GM10847 (cell line): ENCODE data around the gene ITPRID2.

Experiments used
- POLR2A ChIP-seq: IDR thresholded peaks from 2 replicates; pipeline ENCODE4 v1.6.1; 2011; ENCODE audit not compliant: insufficient read length; ENCODE audit errors: extremely low read depth

ITPRID2 gene

DNA sequence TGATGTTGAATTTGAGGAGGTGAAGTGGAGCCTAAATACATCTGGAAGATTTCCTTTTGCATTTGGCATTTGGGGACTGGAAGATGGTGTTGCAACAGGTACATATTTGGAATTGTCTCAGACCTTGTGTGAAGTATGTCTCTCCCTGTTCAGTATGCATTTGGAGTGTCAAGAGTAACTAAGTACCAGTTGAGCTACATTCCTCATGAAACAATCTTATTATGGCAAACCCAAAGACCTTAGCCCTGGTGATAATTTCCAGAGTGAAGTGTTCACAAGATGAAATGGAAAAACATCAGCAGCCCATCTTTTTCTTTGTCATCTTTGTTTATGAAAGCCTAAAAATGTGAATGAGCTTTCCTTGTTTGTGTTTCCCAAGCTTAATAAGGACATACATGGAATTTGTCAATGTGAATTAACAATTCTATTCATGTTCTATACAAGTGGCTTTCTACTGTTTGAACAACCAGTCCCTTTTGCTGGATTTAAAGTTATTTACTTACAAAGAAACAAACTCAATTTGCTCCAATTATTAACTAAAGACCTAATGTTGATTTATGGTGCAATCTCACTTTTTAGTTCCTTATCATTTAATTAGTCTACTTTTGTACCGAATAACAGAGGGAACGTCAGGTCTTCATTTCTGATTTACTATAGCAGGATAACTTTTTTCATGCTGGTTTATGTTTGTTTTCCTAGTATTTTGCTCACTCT, 52.0 kb downstream of the ITPRID2 start:
- TF ChIP-seq POLR2A: no peak

DNA sequence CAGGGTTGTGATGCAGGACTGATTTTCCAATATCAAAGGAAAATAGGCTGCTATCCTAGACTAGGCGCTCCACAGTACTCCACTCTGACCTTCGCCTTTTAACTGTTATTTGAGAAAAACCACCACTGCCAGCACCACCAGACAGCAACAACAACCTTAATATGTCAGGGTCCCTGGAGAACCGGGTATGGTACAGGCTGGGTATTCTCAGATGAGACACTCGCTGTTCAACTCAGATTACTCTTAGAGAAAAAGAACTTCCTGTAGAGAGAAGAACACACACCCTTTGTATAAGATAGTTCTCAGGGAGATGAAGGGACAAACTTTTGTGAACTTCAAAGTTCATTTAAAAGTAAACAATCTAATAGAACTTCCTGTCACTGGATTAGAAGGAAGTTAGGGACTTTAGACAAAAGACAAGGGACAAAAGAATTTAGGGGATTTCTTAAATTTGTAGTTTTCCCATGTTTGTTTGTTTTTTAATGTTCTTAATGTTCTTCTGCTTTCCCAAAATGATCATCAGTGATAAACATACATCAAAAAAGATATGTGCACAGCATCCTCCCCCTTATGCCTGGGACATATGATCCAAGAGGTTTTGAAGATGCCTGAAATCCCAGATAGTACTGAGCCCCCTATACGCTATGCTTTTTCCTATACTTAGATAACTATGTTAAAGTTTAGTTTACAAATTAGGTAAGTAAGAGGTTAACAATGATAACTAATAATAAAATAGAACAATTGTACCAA, 52.8 kb downstream of the ITPRID2 start:
- no peak for TF ChIP-seq POLR2A

DNA sequence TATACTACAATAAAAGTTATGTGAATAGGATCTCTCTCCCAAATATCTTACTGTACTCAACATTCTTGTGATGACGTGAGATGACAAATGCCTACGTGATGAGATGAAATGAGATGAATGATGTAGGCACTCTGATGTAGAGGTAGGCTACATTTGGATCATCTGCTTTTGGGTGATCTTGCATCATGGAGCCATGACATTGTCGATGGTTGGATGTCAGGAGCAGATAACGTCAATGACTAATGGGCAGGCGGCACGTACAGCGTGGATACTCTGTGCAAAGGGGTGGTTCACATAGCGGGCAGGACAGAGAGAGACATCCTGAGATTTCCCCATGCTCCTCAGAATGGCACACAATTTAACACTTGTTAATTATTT, 53.4 kb downstream of the ITPRID2 start:
- TF ChIP-seq POLR2A: no peak

DNA sequence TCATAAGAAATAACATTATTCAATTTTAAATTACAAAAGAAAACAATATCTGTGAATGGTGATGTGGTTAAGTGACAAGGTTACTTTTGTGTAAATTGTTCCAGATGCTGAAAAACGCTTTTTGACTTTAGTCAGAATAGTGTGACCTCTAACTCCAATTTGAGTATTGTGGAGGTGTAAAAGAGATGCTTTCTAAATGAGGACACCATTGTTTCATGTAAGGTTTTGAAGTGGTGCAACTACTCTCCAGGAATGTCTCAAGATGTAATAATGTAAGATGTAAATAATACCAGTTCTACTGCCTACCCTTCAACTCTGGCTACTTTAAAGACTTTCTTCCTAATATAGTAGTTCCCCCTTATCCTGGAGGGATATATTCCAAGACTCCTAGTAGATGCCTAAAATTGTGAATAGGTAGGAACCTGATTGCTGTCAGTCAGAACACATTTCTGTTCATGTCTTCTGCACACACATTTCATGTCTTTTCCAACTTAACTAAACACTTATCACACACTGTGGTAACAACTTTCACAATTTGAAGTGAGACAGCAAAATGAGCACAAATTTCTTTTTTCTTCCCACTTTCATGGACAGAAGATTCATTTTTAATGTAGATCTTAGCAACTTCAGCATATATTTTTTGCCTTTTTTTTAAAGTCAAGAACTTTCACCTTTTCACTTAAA, 55.1 kb downstream of the ITPRID2 start:
- no peak for TF ChIP-seq POLR2A

DNA sequence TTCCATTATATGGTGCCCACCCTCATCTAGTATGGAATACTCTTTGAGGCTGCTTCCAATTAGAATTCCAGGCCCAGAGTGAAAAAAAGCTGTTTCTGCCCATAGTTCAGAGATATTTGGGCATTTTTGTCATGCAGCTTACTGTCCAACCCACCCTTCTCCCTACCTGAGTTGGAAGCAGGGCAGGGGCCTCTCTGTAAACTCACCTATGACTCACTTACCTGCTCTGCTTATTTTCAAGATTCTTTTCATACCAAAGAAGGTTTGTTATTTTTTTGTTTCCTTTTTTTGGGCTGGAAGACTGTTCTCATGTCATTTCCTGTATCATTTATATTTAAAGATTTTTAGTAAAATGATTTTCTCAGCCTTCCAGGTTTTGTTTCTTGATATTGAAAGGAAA, 55.7 kb downstream of the ITPRID2 start:
- no peak for TF ChIP-seq POLR2A

DNA sequence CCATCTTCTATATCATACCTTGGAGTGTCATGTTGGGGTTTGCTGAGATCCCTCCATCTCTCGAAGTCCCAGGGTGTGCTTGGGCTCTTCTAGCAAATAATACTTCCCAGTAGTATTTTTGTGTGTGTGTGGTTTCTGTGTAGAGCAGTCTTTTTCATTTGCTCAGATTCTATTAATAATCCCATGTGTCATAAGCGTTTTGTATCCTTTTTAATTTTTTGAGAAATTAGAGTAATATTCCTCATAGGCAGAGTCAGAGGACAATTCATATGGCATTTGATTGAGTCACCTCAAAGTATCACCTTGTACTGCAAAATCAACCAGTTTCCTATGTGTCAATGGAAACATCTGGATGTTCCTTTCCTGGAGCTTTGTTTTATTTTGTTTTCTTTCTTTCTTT, 56.7 kb downstream of the ITPRID2 start:
- no peak for TF ChIP-seq POLR2A

DNA sequence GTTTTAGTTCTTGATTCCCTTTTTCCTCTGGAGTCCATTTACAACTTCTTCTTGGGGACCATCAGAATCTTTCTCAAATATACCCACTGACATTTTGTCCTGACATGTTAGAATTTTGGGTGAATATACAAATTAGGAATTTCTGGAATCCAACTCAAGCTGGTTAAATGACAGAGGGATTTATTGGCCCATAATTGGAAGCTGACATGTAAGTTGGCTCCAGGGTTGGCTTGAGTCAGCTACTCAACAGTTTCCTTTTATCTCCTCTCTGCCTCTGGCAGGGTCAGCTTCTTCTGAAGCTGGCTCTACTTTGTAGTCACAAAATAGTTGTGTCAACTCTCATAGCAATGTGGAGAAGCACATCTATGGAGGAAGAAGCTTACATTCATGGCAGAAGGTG, 57.5 kb downstream of the ITPRID2 start:
- TF ChIP-seq POLR2A: no peak

DNA sequence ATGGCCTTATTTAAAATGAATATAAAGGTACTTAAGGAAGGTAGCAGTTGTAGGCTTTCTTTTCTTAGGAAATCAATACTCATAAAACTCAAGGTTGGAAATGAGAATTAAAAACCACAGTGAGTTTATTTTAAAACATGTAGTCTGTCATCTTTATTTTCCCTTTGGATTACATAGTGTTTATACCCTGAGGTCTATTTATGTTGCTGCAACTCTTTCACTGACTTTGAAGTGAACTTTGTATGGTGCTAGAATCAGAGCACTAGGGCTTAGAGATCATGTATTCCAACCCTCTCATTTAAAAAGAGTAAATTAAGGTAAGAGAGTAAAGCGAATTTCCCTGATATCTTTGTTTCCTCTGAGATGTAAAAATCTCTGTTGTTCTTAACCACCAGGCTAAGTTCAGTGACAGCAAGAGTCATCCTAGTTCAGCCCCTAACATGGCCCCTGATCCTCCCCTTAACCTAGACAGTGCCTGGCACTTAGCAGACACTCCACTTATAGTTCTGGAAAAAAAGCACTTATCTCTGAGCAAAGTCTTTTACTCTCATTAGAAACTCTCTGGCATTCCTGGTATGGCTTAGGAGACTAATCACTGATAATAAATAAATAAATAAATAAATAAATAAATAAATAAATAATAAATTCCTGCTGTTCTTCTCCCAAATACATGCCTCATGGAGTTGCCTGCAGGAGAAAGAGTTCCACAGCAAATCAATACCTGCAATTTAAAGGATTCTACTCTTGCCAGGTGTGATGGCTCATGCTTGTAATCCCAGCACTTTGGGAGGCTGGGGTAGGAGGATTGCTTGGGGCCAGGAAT, 61.1 kb downstream of the ITPRID2 start:
- no peak for TF ChIP-seq POLR2A

DNA sequence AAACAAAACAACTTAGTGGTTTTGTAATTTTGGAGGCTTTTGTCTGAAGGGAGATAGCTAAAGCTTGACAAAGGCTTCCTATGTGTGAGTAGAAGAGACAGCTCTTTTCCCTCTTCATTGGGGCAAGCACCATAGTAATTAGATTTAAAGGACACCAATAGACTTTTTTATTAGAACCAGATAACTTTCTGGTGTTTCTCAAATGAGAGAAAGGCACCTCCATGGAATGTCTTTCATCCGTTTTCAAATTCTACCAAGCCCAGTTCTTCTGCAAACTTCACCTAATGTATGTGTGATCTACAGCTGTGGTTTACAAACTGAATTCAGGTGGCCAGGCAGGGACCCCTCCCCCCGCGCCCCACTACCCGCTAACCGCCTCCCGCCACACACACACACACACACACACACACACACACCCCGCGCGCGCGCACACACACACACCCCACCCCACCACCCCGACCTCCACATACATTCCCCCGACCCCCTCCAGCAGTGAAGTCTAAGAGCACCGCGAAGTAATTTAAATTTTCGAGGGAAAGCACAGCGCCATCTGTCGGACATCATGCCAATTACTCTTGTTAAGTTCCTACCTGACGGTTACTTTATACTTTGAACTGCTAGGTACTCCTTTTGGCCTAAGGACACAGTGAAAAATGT, 62.5 kb downstream of the ITPRID2 start:
- no peak for TF ChIP-seq POLR2A

DNA sequence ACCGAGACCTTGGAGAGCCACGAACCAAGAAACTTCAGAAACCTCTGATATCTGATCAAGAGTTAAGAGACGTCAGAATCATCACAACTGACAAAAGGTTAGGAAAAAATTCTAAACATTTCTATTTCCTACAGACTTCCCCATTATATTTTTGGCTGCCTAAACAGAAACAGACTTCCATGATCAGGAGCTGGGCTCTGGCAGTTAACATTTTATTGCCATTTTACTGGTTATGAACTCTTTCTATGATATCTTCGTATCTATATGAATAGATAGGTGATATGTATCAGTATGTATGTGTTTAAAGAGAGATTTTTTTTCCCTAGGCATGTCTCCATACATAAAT, 63.0 kb downstream of the ITPRID2 start:
- TF ChIP-seq POLR2A: no peak

DNA sequence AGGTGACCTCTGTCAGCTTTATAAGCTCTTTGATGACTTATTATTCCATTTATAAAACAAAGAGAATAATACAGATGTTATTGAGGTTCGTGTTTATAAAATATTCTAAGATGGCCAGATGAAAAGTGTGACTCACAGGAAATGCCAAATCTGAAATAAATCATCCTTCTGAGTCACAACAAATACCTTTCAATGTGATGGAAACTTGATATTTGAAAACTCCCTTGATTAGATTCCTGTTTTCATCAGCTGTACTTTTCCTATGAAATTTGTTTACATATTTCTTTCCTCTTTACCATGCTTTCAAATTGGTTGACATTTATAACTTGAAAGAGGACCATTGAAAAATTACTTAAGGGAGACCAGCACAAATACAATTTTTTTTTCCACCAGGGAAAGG, 63.5 kb downstream of the ITPRID2 start:
- no peak for TF ChIP-seq POLR2A

DNA sequence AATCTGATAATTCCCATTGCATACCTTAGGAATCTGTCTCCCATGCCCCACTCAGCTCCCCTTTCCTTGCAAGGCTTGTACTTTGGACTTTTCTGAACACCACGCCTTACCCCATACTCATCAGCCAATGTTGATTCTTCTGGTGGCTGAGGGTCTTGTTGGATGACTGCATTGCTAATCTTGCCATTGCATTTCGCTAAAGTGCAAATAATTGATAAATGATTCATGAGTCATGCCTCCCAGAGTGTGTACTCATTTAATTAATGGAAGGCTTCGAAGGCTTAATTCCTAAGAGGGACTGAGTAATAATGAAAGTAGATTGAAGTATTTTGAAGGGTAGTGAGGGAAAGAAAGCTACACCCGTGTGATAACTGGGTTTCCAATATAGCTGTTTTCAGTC, 66.1 kb downstream of the ITPRID2 start:
- no peak for TF ChIP-seq POLR2A

DNA sequence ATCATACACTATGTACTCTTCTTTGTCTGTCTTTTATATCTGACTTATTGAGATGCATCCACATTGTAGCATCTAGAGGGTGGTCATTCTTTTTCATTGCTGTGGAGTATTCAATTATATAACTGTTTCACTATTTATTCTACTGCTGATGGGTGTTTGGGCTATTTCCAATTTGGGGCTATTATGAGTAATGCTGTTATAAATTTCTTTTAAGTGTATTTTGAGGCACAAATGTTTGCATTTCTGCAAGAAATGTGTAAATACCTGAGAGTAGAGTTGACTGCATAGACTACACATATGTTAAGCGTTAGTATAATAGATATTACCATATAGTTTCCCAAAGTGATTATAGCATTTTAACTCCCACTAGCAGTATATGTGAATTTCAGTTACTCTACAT, 67.2 kb downstream of the ITPRID2 start:
- no peak for TF ChIP-seq POLR2A

DNA sequence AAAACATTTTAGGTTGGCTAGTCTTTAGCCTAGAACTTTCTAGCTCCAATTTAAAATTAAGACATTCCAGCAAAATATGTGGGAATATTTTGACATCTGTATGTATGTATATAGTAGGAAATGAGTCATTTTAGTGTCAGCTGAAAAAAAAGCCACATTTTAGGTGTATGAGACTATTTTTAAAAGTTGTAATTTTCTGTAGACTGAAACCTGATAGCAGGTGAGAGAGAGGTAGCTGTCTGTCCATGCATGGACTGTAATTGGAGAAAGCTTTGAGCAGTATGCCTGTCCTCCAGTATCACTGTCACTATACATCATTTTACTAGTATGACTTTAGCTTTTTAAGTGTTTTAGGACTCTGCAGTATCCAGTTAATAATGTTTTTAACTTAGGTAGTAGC, 68.0 kb downstream of the ITPRID2 start:
- TF ChIP-seq POLR2A: no peak

DNA sequence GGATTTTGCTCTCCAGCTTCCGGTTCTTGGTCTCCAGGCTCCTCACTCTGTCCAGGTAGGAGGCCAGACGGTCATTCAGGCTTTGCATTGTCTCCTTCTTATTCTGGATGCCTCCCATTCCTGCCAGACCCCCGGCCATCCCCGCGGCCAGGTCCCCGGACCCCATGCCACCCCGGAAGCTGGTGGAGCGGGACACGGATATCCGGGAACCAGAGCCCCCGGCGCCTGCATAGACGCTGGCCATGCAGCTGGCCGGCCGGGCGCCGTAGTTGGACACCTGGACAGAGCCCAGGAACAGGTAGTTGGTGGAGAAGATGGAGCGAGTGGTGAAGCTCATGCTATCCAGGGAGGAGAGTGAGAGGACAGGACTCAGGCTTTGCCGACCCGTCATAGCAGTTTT, 70.6 kb downstream of the ITPRID2 start:
- TF ChIP-seq POLR2A: no peak

DNA sequence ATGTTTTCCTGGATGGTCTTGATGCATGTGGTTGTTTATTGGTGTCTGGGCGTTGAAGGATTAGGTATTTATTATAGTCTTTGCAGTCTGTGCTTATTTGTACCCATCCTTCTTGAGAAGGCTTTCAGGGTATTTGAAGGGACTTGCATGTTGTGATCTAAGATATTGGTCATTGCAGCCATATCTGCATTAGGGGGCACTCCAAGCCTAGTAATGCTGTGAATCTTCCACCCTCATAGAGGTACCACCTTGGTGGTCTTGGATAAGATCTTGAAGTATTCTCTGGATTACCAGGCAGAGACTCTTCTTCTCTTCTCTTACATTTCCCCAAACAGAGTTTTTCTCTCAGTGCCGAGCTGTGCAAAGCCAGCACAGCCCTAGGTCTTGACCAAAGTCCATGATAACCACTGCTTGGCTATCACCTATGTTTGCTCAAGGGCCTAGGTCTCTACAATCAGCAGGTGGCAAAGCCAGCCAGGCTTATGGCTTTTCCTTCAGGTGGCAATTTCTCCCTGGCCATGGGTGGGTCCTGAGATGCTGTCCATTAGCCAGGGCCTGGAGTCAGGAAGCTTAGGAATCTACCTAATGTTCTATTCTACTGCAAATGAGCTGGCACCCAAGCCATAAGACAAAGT, 78.7 kb downstream of the ITPRID2 start:
- TF ChIP-seq POLR2A: no peak
